Mammary epithelial cell (primary cell): Measurements from ENCODE around the gene ZNRF1.

Source experiments
- CTCF ChIP-seq, 2 donors: IDR thresholded peaks in 1 of 2; conservative IDR thresholded peaks in 1 of 2; 2 replicates each; pipeline ENCODE4 v1.5.1; 2011 to 2012; ENCODE audit warnings: inconsistent platforms in 2 of 2, low read length in 2 of 2, mild to moderate bottlenecking in 2 of 2, control low read depth in 1 of 2, low read depth in 1 of 2; ENCODE audit not compliant: insufficient read depth in 1 of 2; ENCODE audit errors: extremely low read depth in 1 of 2
- EZH2 ChIP-seq: IDR thresholded peaks from 2 replicates; pipeline ENCODE4 v1.6.1; 2012; ENCODE audit warnings: low read length, inconsistent platforms, borderline replicate concordance

- no peak for TF ChIP-seq CTCF (conservative IDR thresholded peaks at IDR 0.05 in 1 of 2, IDR thresholded peaks at IDR 0.05 in 1 of 2; ENCODE audit: extremely low read depth in 1 of 2, insufficient read depth in 1 of 2, low read depth in 1 of 2, low read length in 2 of 2)
- no peak for TF ChIP-seq EZH2
Measured at GRCh38 chr16:75066861-75067447, 68.1 kb downstream of the ZNRF1 start.
